Thymus (tissue), 11 donors: Measurements from ENCODE around the gene CS. TPM values are rescaled to one million over a fixed set of nuclear protein-coding genes. Genes with fewer than 3 reads are reported as not detected.
A peak's percentile ranks its signal among the peaks of the same experiment; 100 is the strongest.
"Not testable (repeated sequence)": the region's sequence is repeated elsewhere in the genome, so short reads cannot be mapped to it uniquely, and the experiment has no call there.

Experiments used
- DNase-seq, 9 donors: peaks; one replicate each; pipeline ENCODE4 v3.0.0-alpha.2; 2013; ENCODE audit warnings: low spot score in 9 of 9, low read depth in 6 of 9, missing footprints in 1 of 9
- H3K27ac ChIP-seq, 2 donors: one replicate each; pipeline ENCODE4 v1.5.1; 2013; ENCODE audit warnings: control low read depth in 1 of 2, low read depth in 1 of 2, low read length in 1 of 2, mild to moderate bottlenecking in 1 of 2, moderate library complexity in 1 of 2
- H3K27me3 ChIP-seq, 2 donors: one replicate each; pipeline ENCODE4 v1.5.1; 2013; ENCODE audit warnings: low read length in 1 of 2; ENCODE audit not compliant: control insufficient read depth in 2 of 2, insufficient read depth in 1 of 2
- H3K36me3 ChIP-seq, 2 donors: one replicate each; pipeline ENCODE4 v1.5.1; 2013; ENCODE audit warnings: low read length in 1 of 2, mild to moderate bottlenecking in 1 of 2, moderate library complexity in 1 of 2; ENCODE audit not compliant: control insufficient read depth in 2 of 2, insufficient read depth in 2 of 2
- H3K4me1 ChIP-seq, 2 donors: one replicate each; pipeline ENCODE4 v1.5.1; 2013; ENCODE audit warnings: low read length in 2 of 2; ENCODE audit not compliant: control insufficient read depth in 2 of 2, insufficient read depth in 2 of 2
- H3K4me3 ChIP-seq, 2 donors: one replicate each; pipeline ENCODE4 v1.5.1; 2013; ENCODE audit warnings: low read length in 2 of 2, control low read depth in 1 of 2, mild to moderate bottlenecking in 1 of 2
- H3K9me3 ChIP-seq, 2 donors: one replicate each; pipeline ENCODE4 v1.5.1; 2013; ENCODE audit warnings: low read length in 1 of 2, mild to moderate bottlenecking in 1 of 2; ENCODE audit not compliant: control insufficient read depth in 2 of 2, insufficient read depth in 1 of 2
- WGBS: extraction: QIAGEN DNeasy Blood & Tissue Kit; methylation state at CpG from one replicate; pipeline ENCODE4 v1.1.7; 2013; 5-methylcytosine and 5-hydroxymethylcytosine counted together
- polyA plus RNA-seq: library from polyadenylated mRNA; stranded (reverse); fragments of 200-250 nt; gene quantifications from one replicate; pipeline ENCODE4 v1.2.3, GENCODE V29; 2013
- total RNA-seq: library from RNA; stranded (reverse); fragments of 120-200 nt; gene quantifications from one replicate; pipeline ENCODE4 v1.2.4, GENCODE V29; 2013
- donor health status: healthy.

Gene CS
- total and polyA plus RNA-seq, 2 donors, result 46.3 to 53.6 TPM

- WGBS, result 97% methylated on average over 7 of the region's 7 CpGs
- Histone ChIP-seq H3K27ac (no peak overlapping the region), H3K4me3 (no peak overlapping the region), H3K36me3 (peaks cover 21 to 27% of the 10 kb centered on the region in 2 donors), H3K4me1 (peaks cover 15 to 21% of the 10 kb centered on the region in 2 donors), H3K27me3 (no peaks in the 10 kb centered on the region), H3K9me3 (no peaks in the 10 kb centered on the region)
- no peak for DNase-seq
These were observed 30.9 kb upstream of the CS start for GRCh38 chr12:56330936-56331490.

DNA sequence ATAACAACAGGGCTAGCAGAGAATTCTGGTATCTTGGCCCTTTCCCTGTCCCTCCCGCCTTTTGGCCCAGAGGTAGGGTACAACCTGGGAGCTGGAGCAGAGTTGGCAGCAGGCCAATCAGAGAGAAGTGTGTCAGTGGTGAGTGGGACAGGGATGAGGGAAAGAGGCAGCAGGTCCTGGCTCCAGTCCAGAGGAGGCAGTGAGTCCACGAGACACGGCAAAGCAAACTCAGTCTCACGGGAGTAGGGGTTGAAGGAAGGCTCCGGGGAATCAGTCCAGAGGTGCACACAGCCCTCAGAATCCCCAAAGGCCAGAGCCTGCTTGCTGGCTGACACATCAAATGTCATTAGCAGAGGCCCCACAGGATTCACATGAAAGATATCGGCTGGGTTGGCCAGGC is 26.4 kb upstream of the CS start:
- no peak overlapping the region for H3K4me3 ChIP-seq
- H3K27ac ChIP-seq, result no peak overlapping the region
- H3K27me3 ChIP-seq, result no peaks in the 10 kb centered on the region
- DNase-seq, result no peak
- H3K36me3 ChIP-seq, result peaks cover 61 to 69% of the 10 kb centered on the region in 2 donors
- no peaks in the 10 kb centered on the region for H3K4me1 ChIP-seq
- WGBS, result 95% methylated on average over 6 of the region's 6 CpGs
- no peaks in the 10 kb centered on the region for H3K9me3 ChIP-seq

DNA sequence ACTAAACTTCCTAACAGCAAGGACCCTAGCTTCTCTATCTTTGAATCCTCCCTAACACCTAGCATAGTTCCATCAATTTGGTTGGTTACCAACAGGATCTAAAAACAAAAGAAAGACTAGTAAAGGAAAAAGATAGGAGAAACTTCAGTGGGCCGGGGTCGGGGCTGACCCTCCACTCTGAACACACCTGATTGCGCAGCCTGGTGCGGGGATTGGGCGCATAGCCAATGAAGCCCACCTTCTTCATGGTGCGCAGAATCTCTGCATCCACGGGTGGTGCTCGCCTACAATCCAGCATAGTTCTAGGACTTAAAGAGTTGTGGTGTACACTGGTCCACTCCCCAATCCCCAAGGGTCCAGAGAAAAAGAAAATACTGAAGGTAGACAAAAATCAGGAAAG is 26.0 kb upstream of the CS start:
- H3K27me3 ChIP-seq, result no peaks in the 10 kb centered on the region
- no peak for DNase-seq
- H3K36me3 ChIP-seq, result peaks cover 61 to 69% of the 10 kb centered on the region in 2 donors
- WGBS, result 97% methylated on average over 8 of the region's 8 CpGs
- H3K9me3 ChIP-seq, result no peaks in the 10 kb centered on the region
- no peak overlapping the region for H3K4me3 ChIP-seq
- no peaks in the 10 kb centered on the region for H3K4me1 ChIP-seq
- no peak overlapping the region for H3K27ac ChIP-seq

DNA sequence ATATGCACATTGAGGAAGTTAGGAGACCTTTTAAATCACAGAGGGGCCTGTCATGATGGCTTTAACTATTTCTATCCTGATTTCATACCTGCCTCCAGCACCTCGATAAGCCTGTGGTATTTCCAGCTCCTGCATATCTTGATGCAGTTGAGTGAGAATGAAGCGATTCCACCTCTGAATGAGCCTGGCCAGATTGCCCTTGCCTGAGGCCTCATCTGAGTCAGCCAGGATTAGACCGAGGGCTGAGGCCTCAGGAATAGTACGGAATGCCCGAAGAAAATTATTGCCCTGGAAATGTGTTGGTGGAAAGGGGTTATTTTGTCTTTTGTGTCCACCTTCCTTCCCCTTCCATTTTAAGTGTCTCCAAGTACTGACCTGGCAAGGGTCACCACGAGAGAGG is 24.1 kb upstream of the CS start:
- WGBS, result 97% methylated on average over 6 of the region's 6 CpGs
- DNase-seq, result no peak

GRCh38 chr12:56321610-56322009 is 21.5 kb upstream of the CS start:
- peaks cover 64 to 80% of the 10 kb centered on the region in 2 donors for H3K36me3 ChIP-seq
- H3K27me3 ChIP-seq, DNase-seq, H3K4me1 ChIP-seq, H3K27ac ChIP-seq, H3K4me3 ChIP-seq, H3K9me3 ChIP-seq: not testable (repeated sequence)
- 98% methylated on average over 8 of the region's 8 CpGs for WGBS

More for the DNA sequence above, 24.1 kb upstream of the CS start:
- Histone ChIP-seq H3K36me3 (peaks cover 73 to 82% of the 10 kb centered on the region in 2 donors), H3K4me3 (no peak overlapping the region), H3K27me3 (no peaks in the 10 kb centered on the region), H3K27ac (no peak overlapping the region), H3K9me3 (no peaks in the 10 kb centered on the region), H3K4me1 (no peaks in the 10 kb centered on the region)

DNA sequence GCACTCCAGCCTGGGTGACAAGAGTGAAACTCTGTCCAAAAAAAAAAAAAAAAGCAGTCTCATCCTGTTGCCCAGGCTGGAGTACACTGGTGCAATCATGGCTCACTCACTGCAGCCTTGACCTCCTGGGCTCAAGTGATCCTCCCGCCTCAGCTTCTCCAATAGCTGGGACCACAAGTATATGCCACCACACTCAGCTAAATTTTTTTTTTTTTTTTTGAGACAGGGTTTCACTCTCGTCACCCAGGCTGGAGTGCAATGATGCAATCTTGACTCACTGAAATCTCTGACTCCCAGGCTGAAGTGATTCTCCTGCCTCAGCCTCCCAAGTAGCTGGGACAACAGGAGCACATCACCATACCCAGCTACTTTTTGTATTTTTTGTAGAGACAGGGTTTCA is 20.9 kb upstream of the CS start:
- no peak for DNase-seq
- H3K36me3 ChIP-seq, result peaks cover 58 to 74% of the 10 kb centered on the region in 2 donors
- peaks cover 0 to 5% of the 10 kb centered on the region in 2 donors for H3K4me1 ChIP-seq
- no peak overlapping the region for H3K4me3 ChIP-seq
- H3K27me3 ChIP-seq, result no peaks in the 10 kb centered on the region
- H3K9me3 ChIP-seq, result no peaks in the 10 kb centered on the region
- no peak overlapping the region for H3K27ac ChIP-seq
- WGBS, result 97% methylated on average over 2 of the region's 2 CpGs

- Histone ChIP-seq H3K36me3 (peaks cover 30 to 49% of the 10 kb centered on the region in 2 donors), H3K4me3 (no peak overlapping the region), H3K4me1 (peaks cover 6 to 16% of the 10 kb centered on the region in 2 donors), H3K27ac (no peak overlapping the region), H3K9me3 (no peaks in the 10 kb centered on the region), H3K27me3 (no peaks in the 10 kb centered on the region)
- DNase-seq, result no peak
- WGBS, result 98% methylated on average over 3 of the region's 3 CpGs
These were observed 17.5 kb upstream of the CS start for GRCh38 chr12:56317675-56318074.

DNA sequence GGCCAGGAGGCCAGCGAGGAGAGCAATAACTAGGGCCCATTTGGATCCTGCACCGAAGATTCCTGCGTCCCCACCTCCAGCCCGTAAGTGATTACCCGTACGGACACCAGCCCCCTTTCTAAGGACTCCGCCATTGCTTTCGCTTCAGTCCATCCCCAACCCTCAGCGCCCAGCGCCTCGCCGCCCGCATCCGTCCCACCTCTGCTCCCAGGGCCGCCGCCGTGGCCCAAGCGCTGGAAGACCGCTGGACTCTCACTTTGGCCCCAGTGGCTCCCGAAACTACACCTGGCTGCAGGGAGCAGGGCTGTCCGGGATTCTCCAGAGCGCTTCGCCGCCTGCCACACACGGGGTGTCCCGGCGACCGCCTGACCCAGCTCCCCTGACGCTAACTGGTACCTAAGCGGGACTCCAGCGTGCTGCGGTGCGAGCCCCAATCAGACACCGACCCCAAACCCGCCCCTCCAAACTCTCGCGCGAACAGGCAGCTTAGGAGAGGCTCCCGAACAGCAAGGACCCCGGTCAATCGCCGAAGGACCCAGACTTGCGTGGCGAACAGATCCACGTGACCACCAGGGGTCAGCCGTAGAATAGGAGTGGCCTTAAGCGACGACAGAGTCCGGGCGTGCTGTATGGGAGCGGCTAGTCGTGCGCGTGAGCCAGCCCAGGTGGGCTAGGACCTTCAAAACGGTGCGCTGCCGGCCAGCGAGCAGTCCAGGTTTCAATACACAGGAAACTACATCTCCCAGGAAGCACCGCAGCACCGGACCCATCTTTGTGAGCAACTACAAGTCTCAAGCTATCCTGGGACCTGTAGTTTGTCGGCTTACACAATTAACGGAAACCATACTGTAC is 15.7 kb upstream of the CS start, which contains the start of gene CNPY2:
TSS of gene CNPY2 (minus strand) at position 367 of the 852 bp plus-strand sequence. CDS start 771 bp downstream, outside the sequence.
- H3K36me3 ChIP-seq, result peaks cover 20 to 49% of the 10 kb centered on the region in 2 donors
- H3K9me3 ChIP-seq, result no peaks in the 10 kb centered on the region
- peak within 1 kb of the TSS; percentile 94 to 96 for H3K4me3 ChIP-seq
- DNase-seq, result peak; percentile 85 to 96 (median 92)
- WGBS, result under 1% methylated on average over 62 of the region's 62 CpGs
- H3K27ac ChIP-seq, result peak within 1 kb of the TSS; percentile 83 to 90
- H3K27me3 ChIP-seq, result no peaks in the 10 kb centered on the region
- H3K4me1 ChIP-seq, result peaks cover 6 to 16% of the 10 kb centered on the region in 2 donors

GRCh38 chr12:56315249-56315621 is 15.1 kb upstream of the CS start:
- Histone ChIP-seq H3K4me3 (peak overlapping the region; percentile 94 to 96), H3K9me3 (no peaks in the 10 kb centered on the region), H3K36me3 (peaks cover 18 to 52% of the 10 kb centered on the region in 2 donors), H3K27ac (peak overlapping the region; percentile 83 to 90), H3K4me1 (peaks cover 6 to 16% of the 10 kb centered on the region in 2 donors), H3K27me3 (no peaks in the 10 kb centered on the region)
- peak in 1 of 9 donors; percentile 40 for DNase-seq
- 5% methylated on average over 11 of the region's 11 CpGs for WGBS
